HepG2 (cell line): ENCODE data around the gene VIT. TPM values are rescaled to one million over a fixed set of nuclear protein-coding genes. Genes with fewer than 3 reads are reported as not detected.

Experiments
- ASH2L ChIP-seq: fragments of 300-600, 200-600 bp; sonication (generic); IDR thresholded peaks from 2 replicates; pipeline ENCODE4 v1.7.0; 2017; ENCODE audit warnings: low read depth, mild to moderate bottlenecking, moderate library complexity, mixed read lengths, low read length; ENCODE audit not compliant: insufficient read length
- ATF1 ChIP-seq: IDR thresholded peaks from 2 replicates; pipeline ENCODE4 v1.6.1; 2016; ENCODE audit warnings: mild to moderate bottlenecking, control low read depth
- CSRNP2 ChIP-seq: sonication (generic); formaldehyde crosslinking; conservative IDR thresholded peaks from 2 replicates; pipeline ENCODE4 v1.8.0; 2022; ENCODE audit warnings: low read depth, missing genetic modification reagents
- FOXA1 ChIP-seq, 2 experiments: fragments of 450-650 bp in 1 of 2; sonication (generic) in 1 of 2; formaldehyde crosslinking in 1 of 2; IDR thresholded peaks; 2 replicates each; pipeline versions ENCODE4 v1.4.0 to v1.6.1; 2016 to 2020; ENCODE audit warnings: missing genetic modification reagents in 1 of 2
- FOXJ3 ChIP-seq: sonication (generic); formaldehyde crosslinking; IDR thresholded peaks from 2 replicates; pipeline ENCODE4 v1.4.0; 2020; ENCODE audit warnings: missing genetic modification reagents, mild to moderate bottlenecking, borderline replicate concordance
- GATAD1 ChIP-seq: IDR thresholded peaks from 2 replicates; pipeline ENCODE4 v1.6.1; 2016; ENCODE audit warnings: missing genetic modification reagents, missing compliant biosample characterization
- HCFC1 ChIP-seq: fragments of 150-350 bp; IDR thresholded peaks from 2 replicates; pipeline ENCODE4 v1.6.1; 2014; ENCODE audit warnings: low read depth, low read length
- HOXA3 ChIP-seq: sonication (generic); formaldehyde crosslinking; IDR thresholded peaks from 2 replicates; pipeline ENCODE4 v1.5.0; 2020; ENCODE audit warnings: missing genetic modification reagents
- KLF15 ChIP-seq: sonication (generic); formaldehyde crosslinking; IDR thresholded peaks from 2 replicates; pipeline ENCODE4 v1.8.1; 2023; ENCODE audit warnings: borderline replicate concordance, mild to moderate bottlenecking, inconsistent platforms, missing genetic modification reagents, mixed read lengths
- MAF1 ChIP-seq: sonication (generic); formaldehyde crosslinking; IDR thresholded peaks from 2 replicates; pipeline ENCODE4 v1.5.0; 2020; ENCODE audit warnings: missing genetic modification reagents, borderline replicate concordance
- SMC3 ChIP-seq: IDR thresholded peaks from 2 replicates; pipeline ENCODE4 v1.6.1; 2011; ENCODE audit warnings: low read length, improper control_type of control experiment
- STAT5B ChIP-seq: sonication (generic); formaldehyde crosslinking; IDR thresholded peaks from 2 replicates; pipeline ENCODE4 v1.4.0; 2020; ENCODE audit warnings: missing genetic modification reagents
- TAF1 ChIP-seq: sonication (generic); formaldehyde crosslinking; IDR thresholded peaks from 2 replicates; pipeline ENCODE4 v1.4.0; 2020; ENCODE audit warnings: missing genetic modification reagents
- TGIF2 ChIP-seq: IDR thresholded peaks from 2 replicates; pipeline ENCODE4 v1.6.1; 2016; ENCODE audit warnings: control low read depth, missing compliant biosample characterization
- THYN1 ChIP-seq: sonication (generic); formaldehyde crosslinking; IDR thresholded peaks from 2 replicates; pipeline ENCODE4 v1.8.1; 2023; ENCODE audit warnings: low read depth, mild to moderate bottlenecking, moderate library complexity, missing genetic modification reagents, borderline replicate concordance
- ZFP36 ChIP-seq: fragments of 150-350 bp; IDR thresholded peaks from 2 replicates; pipeline ENCODE4 v1.6.1; 2018; ENCODE audit warnings: borderline replicate concordance, low read length, low read depth; ENCODE audit not compliant: partially characterized antibody
- ZNF101 ChIP-seq: sonication (generic); formaldehyde crosslinking; IDR thresholded peaks from 2 replicates; pipeline ENCODE4 v1.4.0; 2020; ENCODE audit warnings: mild to moderate bottlenecking, low read depth, missing genetic modification reagents, borderline replicate concordance
- ZNF12 ChIP-seq: sonication (generic); formaldehyde crosslinking; IDR thresholded peaks from 2 replicates; pipeline ENCODE4 v1.5.0; 2020; ENCODE audit warnings: missing genetic modification reagents
- ZNF329 ChIP-seq: sonication (generic); formaldehyde crosslinking; IDR thresholded peaks from 2 replicates; pipeline ENCODE4 v1.9.0; 2021; ENCODE audit warnings: low read depth, mild to moderate bottlenecking, missing genetic modification reagents
- ZNF552 ChIP-seq: sonication (generic); formaldehyde crosslinking; IDR thresholded peaks from 2 replicates; pipeline ENCODE4 v1.9.0; 2022; ENCODE audit warnings: missing genetic modification reagents, mild to moderate bottlenecking, borderline replicate concordance
- polyA plus RNA-seq, 8 experiments: library from polyadenylated mRNA; depleted of rRNA in 3 of 8; stranded (reverse) in 7 of 8; unstranded in 1 of 8; fragments of >200 nt; fragmentation: Illumina TruSeq in 4 of 8; extraction: Trizol in 4 of 8; gene quantifications; 2 replicates each; pipeline versions ENCODE4 v1.2.1 to v1.2.3, GENCODE V29; 2011 to 2016; ENCODE audit warnings: low read depth in 4 of 8, missing spikeins in 1 of 8, mixed read lengths in 1 of 8; ENCODE audit not compliant: insufficient read depth in 1 of 8
- total RNA-seq, 5 experiments: library from RNA; depleted of rRNA; stranded (reverse); fragments of >200 nt; fragmentation: Illumina TruSeq; extraction: Trizol; gene quantifications; 2 replicates each; pipeline ENCODE4 v1.2.3, GENCODE V29; 2016; ENCODE audit warnings: low read depth in 1 of 5
- TF ChIP-seq, protein P1 (sequence below): sonication (generic); formaldehyde crosslinking; IDR thresholded peaks from 2 replicates; pipeline ENCODE4 v1.5.0; 2020; ENCODE audit warnings: missing genetic modification reagents
- TF ChIP-seq, protein P2 (sequence below): sonication (generic); formaldehyde crosslinking; IDR thresholded peaks from 2 replicates; pipeline ENCODE4 v1.4.0; 2020; ENCODE audit warnings: missing genetic modification reagents
- TF ChIP-seq, protein P3 (sequence below): sonication (generic); formaldehyde crosslinking; IDR thresholded peaks from 2 replicates; pipeline ENCODE4 v1.4.0; 2020; ENCODE audit warnings: mild to moderate bottlenecking, missing genetic modification reagents

Gene VIT
- total and polyA plus RNA-seq, 2 of the 13 experiments (the other 11 are each of a cell fraction or from before 2014, with no cell fraction given): not detected

GRCh38 chr2:36659872-36660312 lies 36.6 kb upstream of the VIT start (continued):
- TF ChIP-seq, protein P1, sequence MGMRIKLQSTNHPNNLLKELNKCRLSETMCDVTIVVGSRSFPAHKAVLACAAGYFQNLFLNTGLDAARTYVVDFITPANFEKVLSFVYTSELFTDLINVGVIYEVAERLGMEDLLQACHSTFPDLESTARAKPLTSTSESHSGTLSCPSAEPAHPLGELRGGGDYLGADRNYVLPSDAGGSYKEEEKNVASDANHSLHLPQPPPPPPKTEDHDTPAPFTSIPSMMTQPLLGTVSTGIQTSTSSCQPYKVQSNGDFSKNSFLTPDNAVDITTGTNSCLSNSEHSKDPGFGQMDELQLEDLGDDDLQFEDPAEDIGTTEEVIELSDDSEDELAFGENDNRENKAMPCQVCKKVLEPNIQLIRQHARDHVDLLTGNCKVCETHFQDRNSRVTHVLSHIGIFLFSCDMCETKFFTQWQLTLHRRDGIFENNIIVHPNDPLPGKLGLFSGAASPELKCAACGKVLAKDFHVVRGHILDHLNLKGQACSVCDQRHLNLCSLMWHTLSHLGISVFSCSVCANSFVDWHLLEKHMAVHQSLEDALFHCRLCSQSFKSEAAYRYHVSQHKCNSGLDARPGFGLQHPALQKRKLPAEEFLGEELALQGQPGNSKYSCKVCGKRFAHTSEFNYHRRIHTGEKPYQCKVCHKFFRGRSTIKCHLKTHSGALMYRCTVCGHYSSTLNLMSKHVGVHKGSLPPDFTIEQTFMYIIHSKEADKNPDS: no peak
- TF ChIP-seq HOXA3 (CRISPR knock-in tag) (peak; percentile 36; the same call in 1 of the 2 replicates), ZNF329 (CRISPR knock-in tag) (no peak), HCFC1 (no peak), ZNF552 (CRISPR knock-in tag) (no peak), STAT5B (CRISPR knock-in tag) (no peak), SMC3 (no peak), FOXJ3 (CRISPR knock-in tag) (no peak; the same call in 1 of the 2 replicates), GATAD1 (peak; percentile 56; the same call in 1 of the 2 replicates), MAF1 (CRISPR knock-in tag) (no peak), KLF15 (CRISPR knock-in tag) (no peak), TAF1 (no peak), ASH2L (peak; percentile 76), THYN1 (CRISPR knock-in tag) (no peak), CSRNP2 (CRISPR knock-in tag) (no peak), TGIF2 (CRISPR knock-in tag) (0 out of 2 replicates have a peak, but pooled peaks have one; percentile 24), ZNF12 (peak; percentile 42; the same call in 1 of the 2 replicates), FOXA1 (IDR thresholded peaks at IDR 0.05) (no peak), FOXA1 (CRISPR knock-in tag; IDR thresholded peaks at IDR 0.05) (peak; percentile 82), ATF1 (CRISPR knock-in tag) (0 out of 2 replicates have a peak, but pooled peaks have one; percentile 35), ZNF101 (CRISPR knock-in tag) (no peak), ZFP36 (no peak)
- TF ChIP-seq, protein P2, sequence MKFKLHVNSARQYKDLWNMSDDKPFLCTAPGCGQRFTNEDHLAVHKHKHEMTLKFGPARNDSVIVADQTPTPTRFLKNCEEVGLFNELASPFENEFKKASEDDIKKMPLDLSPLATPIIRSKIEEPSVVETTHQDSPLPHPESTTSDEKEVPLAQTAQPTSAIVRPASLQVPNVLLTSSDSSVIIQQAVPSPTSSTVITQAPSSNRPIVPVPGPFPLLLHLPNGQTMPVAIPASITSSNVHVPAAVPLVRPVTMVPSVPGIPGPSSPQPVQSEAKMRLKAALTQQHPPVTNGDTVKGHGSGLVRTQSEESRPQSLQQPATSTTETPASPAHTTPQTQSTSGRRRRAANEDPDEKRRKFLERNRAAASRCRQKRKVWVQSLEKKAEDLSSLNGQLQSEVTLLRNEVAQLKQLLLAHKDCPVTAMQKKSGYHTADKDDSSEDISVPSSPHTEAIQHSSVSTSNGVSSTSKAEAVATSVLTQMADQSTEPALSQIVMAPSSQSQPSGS (CRISPR knock-in tag): no peak
- TF ChIP-seq, protein P3, sequence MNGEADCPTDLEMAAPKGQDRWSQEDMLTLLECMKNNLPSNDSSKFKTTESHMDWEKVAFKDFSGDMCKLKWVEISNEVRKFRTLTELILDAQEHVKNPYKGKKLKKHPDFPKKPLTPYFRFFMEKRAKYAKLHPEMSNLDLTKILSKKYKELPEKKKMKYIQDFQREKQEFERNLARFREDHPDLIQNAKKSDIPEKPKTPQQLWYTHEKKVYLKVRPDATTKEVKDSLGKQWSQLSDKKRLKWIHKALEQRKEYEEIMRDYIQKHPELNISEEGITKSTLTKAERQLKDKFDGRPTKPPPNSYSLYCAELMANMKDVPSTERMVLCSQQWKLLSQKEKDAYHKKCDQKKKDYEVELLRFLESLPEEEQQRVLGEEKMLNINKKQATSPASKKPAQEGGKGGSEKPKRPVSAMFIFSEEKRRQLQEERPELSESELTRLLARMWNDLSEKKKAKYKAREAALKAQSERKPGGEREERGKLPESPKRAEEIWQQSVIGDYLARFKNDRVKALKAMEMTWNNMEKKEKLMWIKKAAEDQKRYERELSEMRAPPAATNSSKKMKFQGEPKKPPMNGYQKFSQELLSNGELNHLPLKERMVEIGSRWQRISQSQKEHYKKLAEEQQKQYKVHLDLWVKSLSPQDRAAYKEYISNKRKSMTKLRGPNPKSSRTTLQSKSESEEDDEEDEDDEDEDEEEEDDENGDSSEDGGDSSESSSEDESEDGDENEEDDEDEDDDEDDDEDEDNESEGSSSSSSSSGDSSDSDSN (CRISPR knock-in tag): no peak
